Left ventricle myocardium inferior (tissue), 1 donor: ENCODE results near the gene KRT20. TPM values are rescaled to one million over a fixed set of nuclear protein-coding genes. Genes with fewer than 3 reads are reported as not detected.

Experiments used
- DNase-seq: peaks from one replicate; pipeline ENCODE4 v3.0.0-alpha.2; 2020
- H3K27ac ChIP-seq: fragments of 200-600 bp; replicated peaks from 2 replicates; pipeline ENCODE4 v1.8.0; 2021
- H3K27me3 ChIP-seq: fragments of 200-600 bp; 2 replicates; pipeline ENCODE4 v1.8.0; 2021; ENCODE audit warnings: low read depth
- H3K36me3 ChIP-seq: fragments of 200-600 bp; 2 replicates; pipeline ENCODE4 v1.8.0; 2021
- H3K4me1 ChIP-seq: fragments of 200-600 bp; 2 replicates; pipeline ENCODE4 v1.8.0; 2021
- H3K4me3 ChIP-seq: fragments of 200-600 bp; 2 replicates; pipeline ENCODE4 v1.8.0; 2021; ENCODE audit warnings: mild to moderate bottlenecking, moderate library complexity
- H3K9me3 ChIP-seq: fragments of 200-600 bp; replicated peaks from 2 replicates; pipeline ENCODE4 v1.8.0; 2021
- CTCF ChIP-seq: fragments of 200-600 bp; IDR thresholded peaks from 2 replicates; pipeline ENCODE4 v1.8.0; 2021; ENCODE audit warnings: antibody characterized with exemption, mild to moderate bottlenecking, borderline replicate concordance
- intact Hi-C: fragments of 100-400 bp; cut with micrococcal nuclease; formaldehyde crosslinking; loops from one replicate; pipeline ENCODE4 v1.11.0; 2022
- total RNA-seq: library from RNA; stranded (reverse); fragmentation: NEBNext Ultra II Directional; extraction: Animal tissue kit (Norgen Biotek cat#: 25700); gene quantifications from one replicate; pipeline ENCODE4 v1.2.1, GENCODE V29; 2021
- donor health status: DM: no; HTN: yes; CAD: no; lungs with severe emphysema.

The KRT20 gene
- total RNA-seq, 1 donor from 2014 or later, result not detected

GRCh38 chr17:40912486-40913210 is 27.6 kb upstream of the KRT20 start:
- Histone ChIP-seq H3K9me3 (no peaks in the 10 kb centered on the region), H3K4me3 (no peak overlapping the region), H3K4me1 (no peaks in the 10 kb centered on the region), H3K36me3 (no peaks in the 10 kb centered on the region), H3K27ac (no peak overlapping the region), H3K27me3 (peaks cover 45% of the 10 kb centered on the region)
- TF ChIP-seq CTCF, result no peak
- intact Hi-C loops, result no loop called here
- no peak for DNase-seq

- intact Hi-C loops, result no loop called here
- no peak overlapping the region for H3K27ac ChIP-seq
- TF ChIP-seq CTCF, result no peak
- peaks cover 67% of the 10 kb centered on the region for H3K27me3 ChIP-seq
- DNase-seq, result no peak
- no peaks in the 10 kb centered on the region for H3K4me1 ChIP-seq
- H3K36me3 ChIP-seq, result no peaks in the 10 kb centered on the region
- H3K9me3 ChIP-seq, result no peaks in the 10 kb centered on the region
- H3K4me3 ChIP-seq, result no peak overlapping the region
Measured at GRCh38 chr17:40910441-40910841, 25.4 kb upstream of the KRT20 start.

DNA sequence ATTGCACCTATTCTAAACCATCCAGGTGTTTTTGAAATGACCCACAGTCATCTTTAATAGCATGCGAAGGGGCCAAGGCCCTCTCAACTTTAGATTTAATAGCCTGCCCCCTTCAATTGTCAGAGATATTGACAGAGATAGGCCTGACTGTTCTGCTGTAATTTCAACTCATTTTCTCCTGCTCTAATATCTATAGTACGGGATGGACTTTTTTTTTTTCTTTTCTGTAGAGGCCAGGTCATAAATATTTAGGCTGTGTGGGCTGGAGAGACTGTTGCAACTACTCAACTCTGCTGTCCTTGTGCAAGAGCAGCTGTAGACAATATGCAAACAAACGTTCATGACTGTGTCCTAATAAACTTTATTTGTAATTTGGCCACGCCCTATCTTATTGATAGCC is 24.7 kb upstream of the KRT20 start:
- Histone ChIP-seq H3K36me3 (no peaks in the 10 kb centered on the region), H3K4me1 (no peaks in the 10 kb centered on the region), H3K4me3 (no peak overlapping the region), H3K9me3 (no peaks in the 10 kb centered on the region), H3K27me3 (peaks cover 72% of the 10 kb centered on the region), H3K27ac (no peak overlapping the region)
- DNase-seq, result no peak
- intact Hi-C loops, result no loop called here
- no peak for TF ChIP-seq CTCF

GRCh38 chr17:40909351-40909750 is 24.3 kb upstream of the KRT20 start:
- Histone ChIP-seq H3K4me1 (no peaks in the 10 kb centered on the region), H3K27ac (no peak overlapping the region), H3K36me3 (no peaks in the 10 kb centered on the region), H3K4me3 (no peak overlapping the region), H3K9me3 (no peaks in the 10 kb centered on the region), H3K27me3 (peaks cover 75% of the 10 kb centered on the region)
- peak; percentile 52 for DNase-seq
- intact Hi-C loops, result no loop called here
- TF ChIP-seq CTCF, result peak; percentile 77

- Histone ChIP-seq H3K36me3 (no peaks in the 10 kb centered on the region), H3K9me3 (no peaks in the 10 kb centered on the region), H3K4me3 (no peak overlapping the region), H3K4me1 (no peaks in the 10 kb centered on the region), H3K27me3 (peaks cover 77% of the 10 kb centered on the region), H3K27ac (no peak overlapping the region)
- no peak for DNase-seq
- intact Hi-C loops, result no loop called here
- no peak for TF ChIP-seq CTCF
Measured at GRCh38 chr17:40906613-40907012, 21.6 kb upstream of the KRT20 start.
